Fibroblast of lung (primary cell): Measurements from ENCODE around the gene ESAM. TPM values are rescaled to one million over a fixed set of nuclear protein-coding genes. Genes with fewer than 3 reads are reported as not detected.

Experiments used
- DNase-seq, 2 donors: peaks; one replicate each; pipeline versions ENCODE4 v3.0.0 to v3.0.0-alpha.2; 2010; ENCODE audit warnings: low read depth in 2 of 2
- H2AFZ ChIP-seq: 2 replicates; pipeline ENCODE4 v1.5.1; 2012; ENCODE audit warnings: low read length, control low read depth, inconsistent platforms
- H3K27ac ChIP-seq: 2 replicates; pipeline ENCODE4 v1.5.1; 2011; ENCODE audit warnings: low read length, control low read depth; ENCODE audit not compliant: insufficient read depth
- H3K27me3 ChIP-seq: 2 replicates; pipeline ENCODE4 v1.5.1; 2011; ENCODE audit warnings: mild to moderate bottlenecking, low read length; ENCODE audit not compliant: control insufficient read depth, insufficient read depth
- H3K36me3 ChIP-seq: 2 replicates; pipeline ENCODE4 v1.5.1; 2011; ENCODE audit warnings: low read length; ENCODE audit not compliant: control insufficient read depth, insufficient read depth
- H3K4me1 ChIP-seq: 2 replicates; pipeline ENCODE4 v1.5.1; 2011; ENCODE audit warnings: low read length; ENCODE audit not compliant: control insufficient read depth, insufficient read depth; ENCODE audit errors: extremely low read depth
- H3K4me2 ChIP-seq: 2 replicates; pipeline ENCODE4 v1.5.1; 2011; ENCODE audit warnings: low read length, control low read depth; ENCODE audit not compliant: insufficient read depth; ENCODE audit errors: extremely low read depth
- H3K4me3 ChIP-seq, 4 experiments: fragments of 200-600 bp in 1 of 4; sonication (generic) in 1 of 4; replicated peaks in 1 of 4; 2 replicates each; pipeline ENCODE4 v1.5.1; 2011 to 2016; ENCODE audit warnings: low read length in 4 of 4, low read depth in 3 of 4, mild to moderate bottlenecking in 3 of 4, control low read depth in 2 of 4, inconsistent platforms in 1 of 4, mixed read lengths in 1 of 4; ENCODE audit not compliant: insufficient read depth in 1 of 4; ENCODE audit errors: control extremely low read depth in 1 of 4
- H3K79me2 ChIP-seq: 2 replicates; pipeline ENCODE4 v1.5.1; 2012; ENCODE audit warnings: mild to moderate bottlenecking, low read length, inconsistent platforms; ENCODE audit not compliant: control insufficient read depth, insufficient read depth
- H3K9ac ChIP-seq: 2 replicates; pipeline ENCODE4 v1.5.1; 2011; ENCODE audit warnings: mild to moderate bottlenecking, low read length, control low read depth; ENCODE audit not compliant: insufficient read depth
- H3K9me3 ChIP-seq: 2 replicates; pipeline ENCODE4 v1.5.1; 2012; ENCODE audit warnings: low read depth, low read length; ENCODE audit not compliant: control insufficient read depth, insufficient read depth
- H4K20me1 ChIP-seq: 2 replicates; pipeline ENCODE4 v1.5.1; 2011; ENCODE audit warnings: low read length; ENCODE audit not compliant: control insufficient read depth, insufficient read depth; ENCODE audit errors: extremely low read depth
- EZH2 ChIP-seq: IDR thresholded peaks from 2 replicates; pipeline ENCODE4 v1.5.1; 2012; ENCODE audit warnings: low read length, control low read depth, mild to moderate bottlenecking; ENCODE audit errors: missing control alignments
- polyA plus RNA-seq, 2 donors: library from polyadenylated mRNA; depleted of rRNA in 1 of 2; stranded (reverse) in 1 of 2; unstranded in 1 of 2; fragments of >200 nt; gene quantifications; 2 replicates each; pipeline ENCODE4 v1.2.1, GENCODE V29; 2011 to 2012; ENCODE audit warnings: missing spikeins in 1 of 2
- total RNA-seq: library from RNA; depleted of rRNA; stranded (reverse); fragments of >200 nt; gene quantifications from 2 replicates; pipeline ENCODE4 v1.2.1, GENCODE V29; 2014
- TF ChIP-seq, protein P1 (sequence below), 2 donors: IDR thresholded peaks in 1 of 2; conservative IDR thresholded peaks in 1 of 2; 1 replicate in 1 of 2; 2 replicates in 1 of 2; pipeline ENCODE4 v1.5.1; 2011 to 2012; ENCODE audit warnings: low read length in 2 of 2, control low read depth in 1 of 2, inconsistent platforms in 1 of 2, low read depth in 1 of 2, mild to moderate bottlenecking in 1 of 2

ESAM gene
- total and polyA plus RNA-seq, 2 donors (not counting 1 experiment from before 2014, with no cell fraction given): under 0.01 to 2.7 TPM

DNA sequence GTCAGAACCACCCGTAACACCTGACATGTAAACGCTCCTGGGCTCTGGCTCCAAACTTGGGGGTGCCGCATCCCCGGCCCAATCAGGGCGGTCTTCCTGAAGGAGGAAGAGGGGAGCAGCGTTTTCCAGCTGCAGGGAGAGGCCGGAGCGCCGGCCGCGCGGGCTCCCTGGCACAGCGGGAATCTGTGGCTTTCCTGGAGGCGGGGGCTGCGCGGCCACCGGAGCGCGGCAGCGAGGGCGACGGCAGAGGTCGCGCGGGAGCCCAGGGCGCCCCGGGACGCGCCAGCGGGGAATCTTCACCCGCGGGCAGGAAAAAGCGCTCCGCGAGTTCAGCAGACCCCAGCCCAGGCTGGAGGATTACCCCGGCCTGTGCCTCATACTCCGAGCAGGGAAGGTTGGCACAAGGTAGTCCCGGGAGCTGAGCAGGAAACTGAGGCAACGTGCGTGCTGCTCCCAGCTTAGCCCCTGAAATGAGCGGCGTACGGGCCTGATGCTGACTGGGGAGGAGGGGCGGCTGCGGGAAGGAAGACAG is 600 bp upstream of the ESAM start:
- no peak for DNase-seq
- Histone ChIP-seq H4K20me1 (no peaks in the 10 kb centered on the region), H2AFZ (no peak overlapping the region), H3K36me3 (peaks cover 2% of the 10 kb centered on the region), H3K4me1 (peaks cover 9% of the 10 kb centered on the region), H3K4me2 (peak overlapping the region; percentile 87), H3K4me3 (peak overlapping the region; percentile 9 to 57 (median 28)), H3K27me3 (peaks cover 3% of the 10 kb centered on the region), H3K79me2 (no peaks in the 10 kb centered on the region), H3K9me3 (no peaks in the 10 kb centered on the region), H3K9ac (no peak overlapping the region), H3K27ac (no peak overlapping the region)
- peak; percentile 54 for TF ChIP-seq EZH2
- TF ChIP-seq, protein P1, sequence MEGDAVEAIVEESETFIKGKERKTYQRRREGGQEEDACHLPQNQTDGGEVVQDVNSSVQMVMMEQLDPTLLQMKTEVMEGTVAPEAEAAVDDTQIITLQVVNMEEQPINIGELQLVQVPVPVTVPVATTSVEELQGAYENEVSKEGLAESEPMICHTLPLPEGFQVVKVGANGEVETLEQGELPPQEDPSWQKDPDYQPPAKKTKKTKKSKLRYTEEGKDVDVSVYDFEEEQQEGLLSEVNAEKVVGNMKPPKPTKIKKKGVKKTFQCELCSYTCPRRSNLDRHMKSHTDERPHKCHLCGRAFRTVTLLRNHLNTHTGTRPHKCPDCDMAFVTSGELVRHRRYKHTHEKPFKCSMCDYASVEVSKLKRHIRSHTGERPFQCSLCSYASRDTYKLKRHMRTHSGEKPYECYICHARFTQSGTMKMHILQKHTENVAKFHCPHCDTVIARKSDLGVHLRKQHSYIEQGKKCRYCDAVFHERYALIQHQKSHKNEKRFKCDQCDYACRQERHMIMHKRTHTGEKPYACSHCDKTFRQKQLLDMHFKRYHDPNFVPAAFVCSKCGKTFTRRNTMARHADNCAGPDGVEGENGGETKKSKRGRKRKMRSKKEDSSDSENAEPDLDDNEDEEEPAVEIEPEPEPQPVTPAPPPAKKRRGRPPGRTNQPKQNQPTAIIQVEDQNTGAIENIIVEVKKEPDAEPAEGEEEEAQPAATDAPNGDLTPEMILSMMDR (conservative IDR thresholded peaks at IDR 0.05 in 1 of 2, IDR thresholded peaks at IDR 0.05 in 1 of 2; ENCODE audit: low read depth in 1 of 2, low read length in 2 of 2): no peak

DNA sequence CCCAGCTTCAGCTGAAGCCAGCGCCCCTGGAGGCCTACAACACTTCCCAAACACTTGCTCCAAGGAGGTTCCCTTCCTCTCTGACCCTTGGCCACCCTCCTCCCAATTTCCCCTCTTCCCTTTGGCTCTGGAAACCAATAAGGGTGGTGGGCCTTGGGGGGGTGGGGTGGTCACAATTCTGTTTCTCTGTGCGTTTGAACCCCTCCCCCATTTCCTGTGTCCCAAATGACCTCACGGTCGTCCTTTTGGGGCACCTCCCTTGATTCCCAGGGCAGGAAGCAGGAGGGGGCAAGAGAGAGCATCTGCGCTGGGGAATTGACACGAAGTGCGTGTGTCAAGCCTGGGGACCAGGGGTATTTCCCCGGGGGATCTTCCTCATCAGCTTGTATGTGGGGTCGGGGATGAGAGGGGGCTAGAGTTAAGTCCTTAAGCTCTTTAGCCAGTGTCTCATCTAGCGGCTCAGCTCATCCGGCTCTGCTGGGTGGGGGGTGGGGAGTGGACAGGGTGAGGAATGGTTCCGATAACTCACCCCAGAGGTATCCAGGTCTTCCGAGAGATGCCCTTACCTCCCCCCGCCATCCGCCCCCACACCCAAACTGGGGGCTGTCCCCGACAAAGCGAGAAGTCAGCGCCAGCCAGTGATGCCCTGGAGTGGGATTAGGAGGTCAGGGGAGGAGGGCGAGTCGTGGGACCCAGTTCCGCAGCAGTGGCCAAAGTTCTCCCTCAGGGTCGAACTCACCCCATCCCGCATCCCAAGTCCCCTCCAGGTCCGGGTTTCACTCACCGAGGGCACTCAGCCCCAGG is 587 bp downstream of the ESAM start:
- Histone ChIP-seq H3K27me3 (peaks cover 6% of the 10 kb centered on the region), H2AFZ (no peak overlapping the region)
- DNase-seq: no peak

DNA sequence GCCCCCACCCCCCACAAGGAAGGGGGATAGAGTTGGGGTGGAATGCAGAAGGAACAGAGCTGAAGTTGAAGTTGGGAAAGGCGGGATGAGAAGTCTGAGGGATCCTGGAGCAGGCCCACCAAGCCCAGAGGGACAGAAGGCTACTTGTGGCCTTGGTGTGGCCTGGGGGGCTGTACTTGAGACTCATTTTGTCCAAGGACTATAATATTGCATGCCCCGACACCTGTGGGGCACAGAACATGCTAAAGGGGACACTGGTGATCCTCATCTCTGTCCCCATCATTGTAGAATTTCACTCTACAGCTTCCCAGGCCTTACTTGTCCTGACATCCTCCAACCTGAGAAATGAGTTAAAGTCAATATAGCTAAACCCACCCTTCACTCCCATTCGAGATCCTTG is 1.3 kb downstream of the ESAM start:
- Histone ChIP-seq H3K9ac (no peak overlapping the region), H3K9me3 (no peaks in the 10 kb centered on the region), H3K27ac (no peak overlapping the region), H3K4me2 (no peak overlapping the region), H2AFZ (no peak overlapping the region), H3K79me2 (no peaks in the 10 kb centered on the region), H3K36me3 (peaks cover 2% of the 10 kb centered on the region), H3K27me3 (peaks cover 6% of the 10 kb centered on the region), H3K4me3 (no peak overlapping the region), H3K4me1 (peaks cover 12% of the 10 kb centered on the region), H4K20me1 (no peaks in the 10 kb centered on the region)
- TF ChIP-seq EZH2: no peak
- TF ChIP-seq, protein P1 (conservative IDR thresholded peaks at IDR 0.05 in 1 of 2, IDR thresholded peaks at IDR 0.05 in 1 of 2; ENCODE audit: low read depth in 1 of 2, low read length in 2 of 2): no peak
- DNase-seq: no peak

More for the DNA sequence above, 587 bp downstream of the ESAM start:
- H4K20me1 ChIP-seq: no peaks in the 10 kb centered on the region
- TF ChIP-seq, protein P1 (conservative IDR thresholded peaks at IDR 0.05 in 1 of 2, IDR thresholded peaks at IDR 0.05 in 1 of 2; ENCODE audit: low read depth in 1 of 2, low read length in 2 of 2): no peak
- no peak for TF ChIP-seq EZH2
- peaks cover 9% of the 10 kb centered on the region for H3K4me1 ChIP-seq
- peak overlapping the region; percentile 16 for H3K9ac ChIP-seq
- H3K4me2 ChIP-seq: peak overlapping the region; percentile 51
- no peaks in the 10 kb centered on the region for H3K9me3 ChIP-seq
- peaks cover 2% of the 10 kb centered on the region for H3K36me3 ChIP-seq
- H3K4me3 ChIP-seq: peak overlapping the region in 1 of 4 experiments; percentile 22
- peak overlapping the region; percentile 20 for H3K27ac ChIP-seq
- no peaks in the 10 kb centered on the region for H3K79me2 ChIP-seq
